IMR-90 (cell line): ENCODE data around the gene BECN2. TPM values are rescaled to one million over a fixed set of nuclear protein-coding genes. Genes with fewer than 3 reads are reported as not detected.

Experiments used
- ATAC-seq: fragments of 200-7000 bp; cut with Tn5 transposase; 2 replicates; pipeline ENCODE4 v1.9.1; 2020; ENCODE audit warnings: low read depth, mild to moderate bottlenecking, moderate library complexity
- Bru-seq: library from RNA; stranded (reverse); fragments of 400-500 nt; gene quantifications from one replicate; lab custom pipeline; 2021; lab: Mats Ljungman, UMichigan
- BruChase-seq, 2 experiments: library from RNA; stranded (reverse); fragments of 400-500 nt; gene quantifications; one replicate each; lab custom pipeline; 2021; lab: Mats Ljungman, UMichigan
- BruUV-seq: library from RNA; stranded (reverse); fragments of 400-500 nt; replicated peaks from 2 replicates; lab custom pipeline; 2021; lab: Mats Ljungman, UMichigan
- CTCF ChIA-PET: fragments of 300-600 bp; formaldehyde crosslinking; extraction: SDS; loops from one replicate; lab custom pipeline; 2021; ENCODE audit warnings: antibody characterized with exemption; lab: Yijun Ruan, JAX
- POLR2A ChIA-PET: fragments of 300-600 bp; sonication (Branson Sonifier 250); formaldehyde crosslinking; loops from one replicate; lab custom pipeline; 2022; ENCODE audit warnings: antibody characterized with exemption; ENCODE audit not compliant: unreplicated experiment; lab: Charles Lee
- DNase-seq: peaks from one replicate; pipeline ENCODE4 v3.0.0; 2013
- H2AFZ ChIP-seq: replicated peaks from 2 replicates; pipeline ENCODE3; 2013; ENCODE audit warnings: low read length, mild to moderate bottlenecking; ENCODE audit not compliant: poor library complexity
- H2AK5ac ChIP-seq: 2 replicates; pipeline ENCODE4 v1.6.1; 2013; ENCODE audit warnings: low read depth, low read length, inconsistent platforms
- H2AK9ac ChIP-seq: replicated peaks from 2 replicates; pipeline ENCODE3; 2013; ENCODE audit warnings: mild to moderate bottlenecking, low read depth, low read length, moderate library complexity; ENCODE audit not compliant: poor library complexity
- H2BK120ac ChIP-seq: 2 replicates; pipeline ENCODE4 v1.6.1; 2013; ENCODE audit warnings: low read depth, low read length, inconsistent platforms
- H2BK15ac ChIP-seq: 3 replicates; pipeline ENCODE4 v1.6.1; 2013; ENCODE audit warnings: low read depth, low read length, inconsistent platforms
- H2BK20ac ChIP-seq: 2 replicates; pipeline ENCODE4 v1.6.1; 2013; ENCODE audit warnings: low read depth, mild to moderate bottlenecking, inconsistent platforms, low read length, moderate library complexity
- H2BK5ac ChIP-seq: 2 replicates; pipeline ENCODE4 v1.6.1; 2013; ENCODE audit warnings: mild to moderate bottlenecking, low read depth, low read length, inconsistent platforms; ENCODE audit not compliant: poor library complexity, severe bottlenecking
- H3K14ac ChIP-seq: replicated peaks from 2 replicates; pipeline ENCODE4 v1.6.1; 2013; ENCODE audit warnings: low read depth, low read length, inconsistent platforms
- H3K18ac ChIP-seq: 2 replicates; pipeline ENCODE4 v1.6.1; 2013; ENCODE audit warnings: low read depth, low read length, control low read depth
- H3K23ac ChIP-seq: 2 replicates; pipeline ENCODE4 v1.6.1; 2013; ENCODE audit warnings: low read depth, low read length, inconsistent platforms
- H3K27ac ChIP-seq: 2 replicates; pipeline ENCODE4 v1.5.1; 2013; ENCODE audit warnings: mild to moderate bottlenecking, control low read depth, low read length; ENCODE audit not compliant: insufficient read depth
- H3K27me3 ChIP-seq: 2 replicates; pipeline ENCODE4 v1.6.1; 2013; ENCODE audit warnings: low read length; ENCODE audit not compliant: control insufficient read depth, insufficient read depth
- H3K36me3 ChIP-seq: 2 replicates; pipeline ENCODE4 v1.6.1; 2013; ENCODE audit warnings: low read length, mixed read lengths; ENCODE audit not compliant: control insufficient read depth, insufficient read depth
- H3K4ac ChIP-seq: 2 replicates; pipeline ENCODE4 v1.6.1; 2013; ENCODE audit warnings: low read depth, low read length, inconsistent platforms
- H3K4me1 ChIP-seq: 2 replicates; pipeline ENCODE4 v1.6.1; 2013; ENCODE audit warnings: low read length, mixed read lengths; ENCODE audit not compliant: control insufficient read depth, insufficient read depth
- H3K4me2 ChIP-seq: 2 replicates; pipeline ENCODE4 v1.6.1; 2013; ENCODE audit warnings: low read depth, mild to moderate bottlenecking, control low read depth, low read length, moderate library complexity
- H3K4me3 ChIP-seq: 2 replicates; pipeline ENCODE4 v1.5.1; 2013; ENCODE audit warnings: low read depth, mild to moderate bottlenecking, control low read depth, low read length, moderate library complexity; ENCODE audit not compliant: insufficient read depth
- H3K56ac ChIP-seq: 2 replicates; pipeline ENCODE4 v1.6.1; 2013; ENCODE audit warnings: low read length, inconsistent platforms; ENCODE audit not compliant: insufficient read depth; ENCODE audit errors: extremely low read depth
- H3K79me1 ChIP-seq, 2 experiments: 2 replicates each; pipeline ENCODE4 v1.6.1; 2013; ENCODE audit warnings: low read length in 2 of 2, inconsistent platforms in 1 of 2, low read depth in 1 of 2
- H3K9ac ChIP-seq: 2 replicates; pipeline ENCODE4 v1.6.1; 2013; ENCODE audit warnings: low read depth, low read length, control low read depth
- H3K9me1 ChIP-seq: 2 replicates; pipeline ENCODE4 v1.6.1; 2013; ENCODE audit warnings: low read length, inconsistent platforms; ENCODE audit not compliant: insufficient read depth
- H3K9me3 ChIP-seq: 2 replicates; pipeline ENCODE4 v1.6.1; 2013; ENCODE audit warnings: low read length; ENCODE audit not compliant: control insufficient read depth, insufficient read depth
- H4K20me1 ChIP-seq: 2 replicates; pipeline ENCODE4 v1.6.1; 2013; ENCODE audit warnings: low read length, inconsistent platforms; ENCODE audit not compliant: insufficient read depth
- H4K5ac ChIP-seq: 2 replicates; pipeline ENCODE4 v1.6.1; 2013; ENCODE audit warnings: mild to moderate bottlenecking, low read depth, low read length, control low read depth
- H4K8ac ChIP-seq, 2 experiments: 2 replicates each; pipeline ENCODE4 v1.6.1; 2013; ENCODE audit warnings: low read depth in 2 of 2, low read length in 2 of 2, control low read depth in 1 of 2, inconsistent platforms in 1 of 2
- H4K91ac ChIP-seq: 2 replicates; pipeline ENCODE4 v1.6.1; 2013; ENCODE audit warnings: low read depth, low read length, inconsistent platforms; ENCODE audit not compliant: insufficient read depth
- MAFK ChIP-seq: IDR thresholded peaks from 2 replicates; pipeline ENCODE4 v1.6.1; 2012; ENCODE audit warnings: low read depth, low read length, improper control_type of control experiment
- SMC3 ChIP-seq: fragments of 150-350 bp; IDR thresholded peaks from 2 replicates; pipeline ENCODE4 v1.6.1; 2016; ENCODE audit warnings: low read depth, mild to moderate bottlenecking, antibody characterized with exemption, low read length, moderate library complexity
- USF2 ChIP-seq: fragments of 150-350 bp; IDR thresholded peaks from 2 replicates; pipeline ENCODE4 v1.6.1; 2017; ENCODE audit warnings: mild to moderate bottlenecking, antibody characterized with exemption, low read length, low read depth
- WGBS, 2 experiments: methylation state at CpG; one replicate each; pipeline versions ENCODE4 v1.1.5 to v1.1.7; 2013; ENCODE audit warnings: missing lambda C conversion rate in 2 of 2; ENCODE audit not compliant: insufficient read length in 1 of 2; ENCODE audit errors: extremely low coverage in 2 of 2; 5-methylcytosine and 5-hydroxymethylcytosine counted together
- dilution Hi-C: fragments of 300-500 bp; cut with HindIII; formaldehyde crosslinking; loops from one replicate; pipeline ENCODE4 v1.14.3; 2018; ENCODE audit warnings: low sequenced_read_pairs; ENCODE audit not compliant: unreplicated experiment
- in situ Hi-C: fragments of 300-500 bp; cut with MboI; formaldehyde crosslinking; loops from 3 replicates; pipeline ENCODE4 v1.14.3; 2019; ENCODE audit warnings: low sequenced_read_pairs, inconsistent platforms, mixed read lengths
- intact Hi-C: fragments of 100-400 bp; cut with micrococcal nuclease; formaldehyde crosslinking; loops from 2 replicates; pipeline ENCODE4 v1.10.0; 2022
- long read RNA-seq: library from polyadenylated mRNA; unstranded; transcript quantifications from one replicate; pipeline ENCODE4 v2.0.0, GENCODE V29; 2021; ENCODE audit not compliant: unreplicated experiment
- polyA plus RNA-seq, 3 experiments: library from polyadenylated mRNA; depleted of rRNA; stranded (reverse); fragments of >200 nt; gene quantifications; 2 replicates each; pipeline ENCODE4 v1.2.3, GENCODE V29; 2012; ENCODE audit warnings: low replicate concordance in 1 of 3
- total RNA-seq: library from RNA; depleted of rRNA; stranded (reverse); fragments of >200 nt; gene quantifications from 2 replicates; pipeline ENCODE4 v1.2.3, GENCODE V29; 2012; rRNA removed

BECN2 gene
- total RNA-seq (not detected in 2 replicates), polyA plus RNA-seq (2012; rRNA removed) (not detected in 2 replicates), Bru-seq, nascent RNA (not detected), BruChase-seq, experiment 1, labeled RNA remaining after a 6-hour chase (not detected), BruChase-seq, experiment 2, labeled RNA remaining after a 2-hour chase (not detected)
- not detected in 2 replicates for polyA plus RNA-seq (2012; cell fraction: cytosol; rRNA removed)
- not detected in 2 replicates for polyA plus RNA-seq (2012; cell fraction: nucleus; rRNA removed; ENCODE audit: low replicate concordance)
- long read RNA-seq: 0 reads

GRCh38 chr1:241957692-241958494 is at the start of gene BECN2:
Gene BECN2, plus strand, starts transcription at chr1:241957767. Its CDS starts 0 bp downstream, at chr1:241957767.
- H2BK5ac ChIP-seq: no peak within 1 kb of the TSS
- no peaks in the 10 kb centered on the region for H4K20me1 ChIP-seq
- H2AFZ ChIP-seq: no peak within 1 kb of the TSS
- 79% methylated on average over 17 of the region's 33 CpGs; no CpG with 5 or more reads in 1 of the 2 experiments for WGBS, 2 experiments
- no peak within 1 kb of the TSS for H3K9ac ChIP-seq
- H3K56ac ChIP-seq: no peak within 1 kb of the TSS
- peaks cover 4% of the 10 kb centered on the region for H3K9me3 ChIP-seq
- no peaks in the 10 kb centered on the region for H3K79me1 ChIP-seq
- H2BK15ac ChIP-seq: no peak within 1 kb of the TSS
- BruUV-seq: no TSS peak
- no peaks in the 10 kb centered on the region for H3K36me3 ChIP-seq
- ATAC-seq (no peak), DNase-seq (no peak)
- no peak within 1 kb of the TSS for H3K14ac ChIP-seq
- TF ChIP-seq SMC3: no peak
- no peak for TF ChIP-seq MAFK
- TF ChIP-seq USF2: no peak
- CTCF ChIA-PET: no interaction called here
- intact Hi-C loops: no loop called here
- H2AK5ac ChIP-seq: no peak within 1 kb of the TSS
- H3K18ac ChIP-seq: no peak within 1 kb of the TSS
- H2AK9ac ChIP-seq: no peak within 1 kb of the TSS
- H4K8ac ChIP-seq: no peak within 1 kb of the TSS
- H3K27ac ChIP-seq: no peak within 1 kb of the TSS
- H3K27me3 ChIP-seq: no peaks in the 10 kb centered on the region
- dilution Hi-C loops: no loop called here
- no peaks in the 10 kb centered on the region for H3K9me1 ChIP-seq
- POLR2A ChIA-PET: no interaction called here
- no peak within 1 kb of the TSS for H3K23ac ChIP-seq
- H3K4me3 ChIP-seq: no peak within 1 kb of the TSS
- H2BK120ac ChIP-seq: no peak within 1 kb of the TSS
- in situ Hi-C loops: no loop called here
- no peak within 1 kb of the TSS for H3K4me2 ChIP-seq
- no peak within 1 kb of the TSS for H2BK20ac ChIP-seq
- no peak within 1 kb of the TSS for H4K91ac ChIP-seq
- H3K4me1 ChIP-seq: no peaks in the 10 kb centered on the region
- H4K5ac ChIP-seq: no peak within 1 kb of the TSS
- H3K4ac ChIP-seq: no peak within 1 kb of the TSS
